HG03460 (cell line): Measurements from ENCODE around the gene ALK.

Experiments
- ATAC-seq: cut with Tn5 transposase; IDR thresholded peaks from one replicate; pipeline ENCODE4 v1.9.1; 2021; ENCODE audit not compliant: unreplicated experiment

The ALK gene

DNA sequence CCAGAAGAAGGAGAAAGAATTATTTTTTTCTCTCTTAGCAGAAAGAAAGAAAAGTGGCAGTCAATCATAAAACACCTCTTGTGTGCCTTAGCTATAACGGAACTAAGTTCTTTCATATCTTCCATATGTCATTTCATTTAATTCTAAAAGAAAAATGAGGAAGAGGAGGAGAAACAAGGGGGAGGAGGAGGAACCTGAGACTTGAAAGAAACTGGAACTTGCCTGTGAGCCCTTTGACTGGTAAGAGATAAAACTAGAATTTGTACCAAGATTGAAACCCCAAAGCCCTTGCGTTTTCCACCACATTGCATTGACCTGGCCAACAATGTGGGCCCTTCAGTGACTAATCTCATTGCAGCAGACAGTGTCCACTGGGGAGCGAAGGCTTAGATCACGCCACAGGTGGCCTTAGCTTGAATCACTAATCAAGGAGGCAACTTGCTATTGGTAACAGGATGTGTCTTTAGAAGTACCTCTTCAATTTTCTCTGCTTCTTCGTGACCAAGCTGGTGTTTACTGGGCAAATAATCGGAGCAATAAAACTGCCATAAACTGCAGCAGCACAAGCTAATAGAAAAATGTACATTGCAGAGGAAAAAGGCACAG, 498.2 kb downstream of the ALK start:
- no peak for ATAC-seq

DNA sequence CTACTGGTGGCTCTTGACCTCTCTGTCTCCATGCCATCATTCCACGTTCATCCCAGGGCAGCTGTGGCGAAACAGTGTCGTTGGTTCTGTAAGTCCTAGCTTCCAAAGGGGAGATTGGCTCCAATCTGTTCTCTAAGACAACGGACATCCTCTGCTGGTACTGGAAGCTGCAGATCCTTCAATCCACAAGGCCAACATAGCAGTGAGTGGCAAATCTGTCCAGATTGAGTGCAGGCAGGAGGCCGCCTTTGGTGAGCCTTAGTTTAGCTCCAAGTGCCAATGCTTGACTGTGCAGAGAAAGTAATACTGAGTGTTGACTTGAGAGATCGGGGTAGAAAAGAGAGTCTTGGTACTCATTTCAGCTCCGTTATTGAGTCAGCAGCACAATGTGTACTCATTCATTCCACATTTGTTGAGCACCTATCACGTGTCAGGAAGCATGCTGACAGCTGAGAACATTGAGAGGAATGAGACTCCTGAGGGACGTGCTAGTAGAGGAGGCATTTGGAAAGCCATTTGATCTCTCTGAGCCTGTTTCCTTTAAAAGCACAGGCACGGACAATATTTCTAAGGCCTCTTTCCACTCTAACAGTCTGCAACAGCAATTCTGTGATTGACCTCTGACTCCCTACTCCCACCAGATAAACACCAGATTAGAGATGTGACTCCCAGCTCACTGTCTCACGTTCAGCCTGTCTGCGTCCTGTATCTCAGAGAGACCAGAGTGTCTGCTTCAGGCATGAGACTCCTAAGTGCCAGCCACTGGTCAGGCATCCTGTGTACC, 500.2 kb downstream of the ALK start:
- no peak for ATAC-seq

DNA sequence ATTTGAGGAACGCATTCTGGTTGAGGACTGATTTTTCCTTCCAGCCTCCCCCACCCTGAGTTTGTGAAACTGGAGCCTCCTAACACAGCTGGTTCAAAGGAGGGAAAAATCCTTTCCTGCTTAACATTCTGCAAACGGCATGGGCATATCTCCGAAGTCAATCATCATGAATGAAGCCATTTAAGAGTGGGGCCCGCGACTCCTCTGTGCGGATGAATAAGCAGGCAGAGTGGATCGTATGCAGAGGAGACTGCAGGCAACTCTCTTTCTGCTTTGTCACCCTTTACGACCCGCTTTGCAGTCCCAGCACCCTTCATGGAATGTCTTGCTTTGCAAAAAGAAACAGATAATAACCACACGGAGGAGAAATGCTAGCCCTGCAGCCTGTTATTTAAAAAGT, 500.9 kb downstream of the ALK start:
- ATAC-seq = no peak

DNA sequence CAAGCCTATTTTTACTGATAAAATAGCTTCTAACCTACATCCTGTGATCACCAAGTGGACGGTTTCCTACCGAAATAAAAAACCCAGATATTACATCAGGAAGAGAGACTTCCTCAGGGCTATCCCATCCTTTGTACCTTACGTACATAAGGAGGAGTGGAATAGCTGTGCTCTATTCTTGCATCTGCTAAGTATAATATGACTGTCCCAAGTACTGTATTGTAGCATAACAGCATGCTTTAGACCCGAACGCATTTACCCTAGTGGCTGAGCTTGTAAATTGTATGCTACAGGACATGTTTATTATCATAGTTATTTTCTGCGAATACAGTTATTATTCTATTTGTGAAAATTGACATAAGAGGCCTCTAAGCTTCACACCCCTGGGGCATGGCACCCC, 503.8 kb downstream of the ALK start:
- ATAC-seq = no peak

DNA sequence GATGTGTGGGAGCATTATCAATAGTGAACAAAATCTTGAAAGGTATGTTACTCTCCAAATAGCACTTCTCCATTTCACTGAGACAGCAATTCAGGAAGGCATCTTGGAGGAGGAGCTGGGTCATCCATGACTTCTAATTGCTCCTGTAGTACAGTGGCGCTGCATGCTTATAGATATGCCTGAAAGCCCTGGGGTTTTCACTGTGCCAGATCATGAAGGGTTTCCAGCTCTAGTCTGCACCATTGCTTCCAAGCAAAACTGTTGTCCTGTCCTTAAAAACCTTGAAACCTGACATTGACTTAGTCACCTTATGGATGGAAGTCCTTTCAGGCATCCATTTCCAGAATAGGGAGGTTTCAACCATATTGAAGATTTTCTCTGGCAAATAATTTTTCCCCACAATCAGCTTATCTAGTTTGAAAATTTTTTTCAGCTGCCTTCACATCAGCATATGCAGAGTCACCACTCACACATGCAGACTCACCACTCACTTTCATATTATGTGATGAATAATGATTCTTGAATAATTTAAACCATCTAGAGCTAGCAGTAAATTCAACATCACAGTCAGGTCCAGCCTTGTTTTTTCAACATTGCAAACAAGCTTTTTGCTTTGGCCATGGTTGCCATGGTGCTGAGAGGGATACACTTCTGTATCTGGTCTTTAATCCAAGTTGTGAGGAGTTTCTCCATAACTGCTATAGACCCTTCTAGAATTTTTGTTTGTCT, 509.0 kb downstream of the ALK start:
- ATAC-seq = no peak

DNA sequence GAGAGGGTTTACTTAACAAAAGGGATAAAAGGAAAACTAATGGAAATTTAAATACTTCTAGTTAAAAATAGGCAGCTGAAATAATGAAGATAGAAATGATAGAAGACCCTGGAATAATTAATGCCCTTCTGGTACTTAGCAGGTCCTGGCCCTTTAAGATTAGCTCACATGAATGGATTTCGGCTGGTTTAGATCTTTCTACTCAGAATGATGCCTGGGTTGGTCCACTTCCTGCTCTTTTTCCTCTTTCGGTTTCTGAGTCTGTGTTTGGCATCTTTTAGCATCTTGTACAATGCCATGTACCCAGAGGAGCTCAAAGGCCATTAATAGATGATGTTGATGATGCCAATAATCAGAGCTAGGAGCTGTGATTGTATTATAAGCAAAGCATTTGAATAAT, 515.7 kb downstream of the ALK start:
- no peak for ATAC-seq

DNA sequence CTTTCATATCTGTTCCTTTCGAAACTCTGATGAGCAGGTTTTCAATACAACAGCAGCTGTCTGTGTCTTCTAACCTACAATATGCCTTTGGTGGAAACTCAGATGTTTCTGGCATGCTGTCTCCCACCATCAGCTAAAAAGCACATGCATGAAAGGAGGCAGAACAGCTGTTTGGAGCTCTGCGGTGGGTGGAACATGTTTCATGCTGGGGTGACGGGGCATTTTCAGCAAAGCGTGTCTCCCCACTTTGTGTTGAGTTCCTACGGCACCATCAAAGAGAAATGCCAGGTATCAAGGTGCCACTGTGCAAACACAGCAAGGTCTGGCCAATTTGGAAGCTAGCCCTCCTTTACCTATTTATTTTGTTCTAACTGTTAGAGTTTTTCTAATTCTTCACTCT, 516.1 kb downstream of the ALK start:
- ATAC-seq = no peak

DNA sequence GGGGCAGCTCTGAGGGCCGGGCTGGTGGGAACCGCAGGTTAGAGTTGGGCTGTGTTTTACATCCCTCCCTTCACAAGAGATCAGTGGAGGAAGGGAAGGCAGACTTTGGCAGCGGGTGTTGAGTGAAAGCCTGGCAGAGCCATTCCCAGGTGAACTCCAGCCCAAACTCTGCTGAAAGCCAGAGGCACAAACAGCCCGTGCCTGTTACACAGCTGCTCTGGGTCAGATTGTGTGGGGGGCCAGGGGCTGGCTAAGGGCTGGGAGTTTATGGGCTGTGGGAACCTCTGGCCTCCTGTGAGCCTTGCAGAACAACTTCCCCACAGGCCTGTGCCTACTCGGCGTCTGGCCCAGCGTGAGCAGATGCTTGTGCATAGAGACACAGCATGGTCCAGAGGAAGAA, 519.4 kb downstream of the ALK start:
- ATAC-seq = no peak

DNA sequence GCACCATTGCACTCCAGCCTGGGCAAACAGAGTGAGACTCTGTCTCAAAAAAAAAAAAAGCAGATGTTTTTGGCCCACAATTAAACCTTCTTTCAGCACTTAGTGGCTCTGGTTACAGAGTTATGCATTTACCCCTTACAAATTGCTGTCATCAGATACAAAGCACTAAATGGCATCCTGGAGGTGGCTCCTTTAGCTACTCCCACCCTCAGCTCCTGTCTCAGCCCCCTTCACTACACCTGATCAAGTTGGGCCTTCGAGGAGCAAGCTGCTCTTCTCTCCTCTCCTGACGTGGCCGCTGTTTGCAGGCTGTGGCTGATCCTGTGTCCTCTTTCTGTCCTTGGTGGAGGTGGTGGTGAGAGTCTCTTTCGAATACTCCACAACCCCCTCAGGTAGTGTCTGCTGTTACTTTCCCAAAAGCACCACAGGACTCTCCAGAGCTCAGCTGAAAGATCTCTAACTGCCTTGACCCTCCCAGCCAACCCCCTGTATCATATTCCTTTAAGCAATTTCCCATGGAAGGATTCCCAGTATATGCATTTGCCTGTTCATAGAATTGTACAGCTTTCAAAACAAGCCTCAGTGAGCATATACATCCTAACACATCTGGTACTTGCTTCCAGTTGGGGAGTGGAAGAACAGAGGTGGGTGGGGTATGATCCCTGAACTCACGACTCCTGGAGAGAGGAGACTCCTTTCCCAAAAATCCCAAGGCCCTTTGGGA, 520.3 kb downstream of the ALK start:
- no peak for ATAC-seq

DNA sequence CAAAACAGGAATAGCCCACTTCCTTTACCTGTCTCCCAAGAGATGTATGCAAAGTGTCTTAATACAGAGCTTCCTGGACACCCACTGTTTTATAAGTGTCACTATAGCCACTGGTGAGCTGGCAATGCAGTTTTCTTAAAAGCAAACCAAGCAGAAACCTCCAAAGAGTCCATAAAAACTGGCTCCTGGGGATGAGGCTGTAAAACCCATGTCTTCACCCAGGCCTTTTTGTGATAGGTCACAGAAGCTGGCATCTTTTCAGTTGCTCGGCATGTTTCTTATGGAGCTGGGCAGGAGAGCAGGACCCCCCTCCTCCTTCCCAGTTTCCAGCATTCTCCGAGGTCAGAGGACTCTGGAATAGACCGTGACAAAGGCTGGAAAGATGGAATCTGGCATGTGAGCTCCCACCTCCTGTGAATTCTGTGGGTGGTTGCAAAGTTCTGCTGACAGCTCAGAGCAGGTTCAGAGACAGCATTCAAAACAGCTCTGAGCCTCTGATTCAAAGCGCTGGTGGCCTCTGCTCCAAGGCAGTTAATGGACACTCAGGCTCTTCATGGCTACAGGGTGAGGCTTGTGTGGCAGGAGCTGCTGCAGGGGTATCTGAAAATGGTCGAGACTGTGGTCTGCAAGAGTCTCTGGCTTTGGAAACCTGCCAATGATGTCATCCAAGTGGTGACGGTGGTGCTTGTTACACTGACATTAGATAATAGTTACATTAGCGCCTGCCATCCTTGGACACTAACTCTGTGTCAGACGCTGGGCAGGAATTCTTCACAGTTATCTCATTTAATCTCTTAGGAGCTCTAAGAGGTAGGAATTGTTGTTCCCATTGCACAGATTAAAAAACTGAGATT, 522.8 kb downstream of the ALK start:
- ATAC-seq = no peak

DNA sequence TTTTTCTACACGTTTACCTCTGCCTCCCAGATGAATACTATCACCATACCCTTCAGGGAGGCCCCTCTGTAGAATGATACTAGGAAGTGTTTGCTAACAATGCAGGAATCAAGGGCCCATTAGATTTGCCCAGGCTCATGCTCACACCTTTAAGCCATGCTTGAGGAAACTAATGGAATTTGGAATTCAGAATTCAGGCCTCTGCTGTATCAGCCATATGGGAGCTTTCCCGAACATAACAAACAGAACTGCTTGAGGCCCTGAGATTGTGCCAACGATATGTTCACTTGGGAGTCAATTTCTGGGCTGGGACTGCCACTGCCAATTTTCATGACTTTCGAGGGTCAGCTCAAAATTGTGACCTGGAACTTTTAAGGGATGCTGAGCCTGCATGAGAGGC, 523.7 kb downstream of the ALK start:
- ATAC-seq = no peak

DNA sequence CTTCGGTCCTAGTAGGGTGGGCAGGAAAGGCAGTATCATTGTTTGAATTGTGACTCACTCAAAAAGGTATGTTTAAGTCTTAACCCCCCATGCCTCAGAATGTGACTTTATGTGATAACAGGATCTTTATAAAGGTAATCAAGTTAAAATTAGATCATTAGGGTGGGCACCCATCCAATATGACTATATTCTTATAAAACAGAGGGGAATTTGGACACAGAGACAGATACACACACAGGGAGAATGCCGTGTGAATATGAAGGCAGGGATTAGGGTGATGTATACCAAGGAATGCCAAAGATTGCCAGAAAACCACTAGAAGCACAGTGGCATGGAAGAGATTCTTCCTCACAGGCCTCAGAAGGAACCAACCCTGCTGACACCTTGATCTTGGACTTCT, 524.3 kb downstream of the ALK start:
- no peak for ATAC-seq

DNA sequence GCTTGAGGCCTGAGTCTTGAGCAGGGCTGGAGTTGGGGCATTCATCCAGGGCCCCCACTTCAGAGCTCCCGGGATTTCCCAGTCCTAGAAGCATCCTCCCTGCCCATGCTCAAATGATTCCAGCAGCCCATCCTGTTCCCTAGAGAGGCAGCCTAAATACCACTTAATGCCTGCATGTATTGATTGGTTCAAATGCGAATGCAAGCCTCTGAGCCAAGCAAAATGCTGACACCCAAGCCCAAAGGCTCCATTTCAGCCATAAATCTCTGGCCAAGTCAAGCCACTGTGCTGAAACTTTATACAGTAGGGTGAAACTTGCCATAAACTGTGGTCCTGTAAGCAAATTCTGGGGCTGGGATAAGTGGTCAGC, 526.4 kb downstream of the ALK start:
- ATAC-seq = no peak

DNA sequence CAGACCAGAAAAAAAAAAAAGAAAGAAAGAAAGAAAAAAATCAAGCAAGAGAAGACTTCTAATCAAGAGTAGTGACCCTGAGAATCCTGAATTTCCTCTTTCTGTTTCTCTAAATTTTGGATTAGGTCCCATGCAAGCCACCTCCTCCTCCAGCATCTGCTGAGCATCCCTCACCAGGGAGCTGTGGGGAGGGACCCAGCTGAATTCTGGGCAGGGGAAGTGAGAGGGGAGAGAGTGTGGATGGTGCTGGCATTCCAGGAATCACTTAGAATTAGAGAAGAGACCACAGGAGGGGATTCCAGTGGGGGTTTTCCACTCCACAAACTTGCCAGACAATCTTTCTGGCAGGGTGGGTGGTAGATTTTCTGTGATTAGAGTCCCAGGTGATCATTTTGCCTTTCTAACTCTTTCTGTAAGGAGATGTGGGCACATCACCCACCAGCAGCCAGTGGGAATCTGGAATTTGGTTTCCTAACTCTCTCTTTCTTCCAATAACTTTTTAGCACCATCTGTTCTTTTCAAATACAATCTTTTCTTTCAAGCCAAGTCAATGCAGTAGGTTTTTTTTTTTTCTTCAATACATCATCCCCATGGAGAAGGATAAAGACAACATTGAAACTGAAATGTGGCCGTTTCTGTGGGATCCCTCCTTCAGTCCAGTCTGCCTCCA, 526.9 kb downstream of the ALK start:
- no peak for ATAC-seq

DNA sequence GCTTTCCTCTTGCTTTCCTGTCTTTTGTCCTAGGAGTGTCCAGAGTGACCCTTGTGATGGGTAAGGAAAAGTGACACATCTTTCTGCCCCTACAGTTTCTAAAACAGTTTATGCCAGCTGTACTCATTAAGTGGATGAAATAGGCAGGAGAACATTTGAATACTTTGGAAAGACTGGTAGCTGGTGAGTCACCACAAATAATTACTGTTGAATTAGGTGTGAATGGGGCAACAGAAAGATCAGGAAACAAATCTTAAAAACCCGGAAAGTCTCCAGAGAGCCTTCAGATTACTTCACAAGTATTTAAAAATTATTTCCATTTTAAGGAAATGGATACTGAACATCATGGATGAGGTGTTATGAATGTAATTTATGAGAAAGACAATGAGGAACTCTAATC, 527.7 kb downstream of the ALK start:
- ATAC-seq = no peak

DNA sequence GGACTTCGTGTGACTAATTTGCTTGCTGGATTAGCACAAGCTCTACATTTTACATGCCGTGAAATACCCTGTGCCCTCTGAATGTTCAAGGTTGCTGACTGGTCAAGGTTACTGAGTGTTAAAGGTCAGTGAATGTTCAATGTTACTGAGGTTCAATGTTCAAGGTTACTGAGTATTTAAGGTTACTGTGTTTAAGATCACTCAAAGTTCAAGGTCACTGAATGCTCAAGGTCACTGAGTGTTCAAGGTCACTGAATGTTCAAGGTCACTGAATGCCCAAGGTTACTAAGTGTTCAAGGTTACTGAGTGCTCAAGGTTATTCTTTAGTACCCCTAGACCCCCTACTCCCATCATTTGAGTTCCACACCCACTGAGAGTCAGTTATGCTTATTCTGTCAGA, 528.6 kb downstream of the ALK start:
- ATAC-seq = no peak

DNA sequence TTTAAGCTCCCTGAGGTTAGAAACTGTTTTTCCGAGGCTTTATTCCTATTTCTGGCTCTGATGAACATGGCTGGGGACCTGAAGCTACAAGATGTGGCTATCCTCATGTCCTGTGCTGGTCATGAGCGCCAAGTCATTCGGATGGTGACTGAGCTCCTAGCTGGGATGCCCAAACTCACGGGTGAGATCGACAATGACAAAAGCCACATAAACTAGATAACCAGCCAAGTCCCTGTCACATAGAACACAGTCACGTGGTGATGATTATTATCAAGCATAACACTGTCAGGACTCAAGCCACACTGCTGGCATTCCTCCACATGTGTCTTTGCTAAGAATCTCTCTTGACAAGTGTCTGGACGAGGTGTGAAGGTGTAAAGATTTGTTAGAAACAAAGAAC, 531.2 kb downstream of the ALK start:
- ATAC-seq = no peak

DNA sequence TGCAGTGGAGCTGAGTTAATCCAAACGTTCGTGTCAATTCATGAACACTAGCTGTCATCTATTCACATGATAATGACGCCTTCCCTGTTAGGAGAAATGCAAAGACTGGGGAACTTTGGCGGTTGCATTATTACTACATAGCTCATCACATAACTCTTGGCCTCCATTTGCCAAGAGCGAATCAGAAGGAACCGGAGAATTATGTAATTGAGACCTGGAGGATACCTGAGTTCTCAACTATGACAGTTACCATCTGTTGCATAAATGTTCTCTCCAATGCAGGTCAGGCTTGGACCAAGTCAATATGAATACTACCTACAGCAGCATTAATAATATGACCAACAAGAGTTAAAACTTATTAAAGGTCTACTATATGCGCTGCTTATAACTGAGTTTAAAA, 531.7 kb downstream of the ALK start:
- ATAC-seq = no peak

DNA sequence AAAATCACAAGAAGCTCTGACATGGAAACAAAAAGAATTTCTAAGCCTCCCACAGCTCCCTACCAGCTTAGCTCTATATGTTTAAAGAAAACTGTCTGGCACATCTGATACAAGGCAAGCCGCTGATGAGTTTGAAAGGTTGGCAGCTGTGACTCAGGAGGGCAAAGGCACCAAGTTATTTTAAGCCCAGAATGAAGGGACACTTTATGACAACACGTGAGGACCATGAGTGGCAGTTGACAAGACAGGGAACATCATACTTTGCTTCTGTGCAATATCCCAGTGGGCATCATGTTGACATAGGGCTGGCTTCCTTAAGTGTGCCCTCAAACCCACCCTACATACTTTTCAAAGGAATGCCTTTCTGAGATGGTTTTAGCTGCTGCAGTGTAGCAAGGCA, 533.3 kb downstream of the ALK start:
- no peak for ATAC-seq

DNA sequence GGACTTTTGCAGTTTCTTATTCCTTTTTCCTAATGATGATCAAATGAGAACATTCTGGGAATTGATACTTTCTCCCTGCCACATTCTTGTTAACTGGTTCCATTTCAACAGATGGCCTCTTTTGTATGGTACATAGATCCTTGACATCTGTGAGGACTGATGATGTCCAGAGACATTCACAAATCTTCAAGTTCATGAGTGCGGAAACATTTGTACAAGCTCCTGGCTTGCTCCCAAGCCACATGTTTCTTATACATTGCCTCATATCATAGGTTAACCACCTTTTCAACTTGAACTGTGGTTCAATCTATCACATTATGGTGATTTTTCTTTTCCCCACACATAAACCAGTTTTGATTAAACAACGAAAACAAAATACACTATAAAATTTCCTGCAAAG, 538.9 kb downstream of the ALK start:
- ATAC-seq = no peak
